GM04504 (cell line): ENCODE measurements around the gene FBXO30.
A peak's percentile ranks its signal among the peaks of the same experiment; 100 is the strongest.

Source experiments
- DNase-seq: peaks from one replicate; pipeline ENCODE4 v3.0.0-alpha.2; 2012; ENCODE audit warnings: low read depth

FBXO30 gene, protein sequence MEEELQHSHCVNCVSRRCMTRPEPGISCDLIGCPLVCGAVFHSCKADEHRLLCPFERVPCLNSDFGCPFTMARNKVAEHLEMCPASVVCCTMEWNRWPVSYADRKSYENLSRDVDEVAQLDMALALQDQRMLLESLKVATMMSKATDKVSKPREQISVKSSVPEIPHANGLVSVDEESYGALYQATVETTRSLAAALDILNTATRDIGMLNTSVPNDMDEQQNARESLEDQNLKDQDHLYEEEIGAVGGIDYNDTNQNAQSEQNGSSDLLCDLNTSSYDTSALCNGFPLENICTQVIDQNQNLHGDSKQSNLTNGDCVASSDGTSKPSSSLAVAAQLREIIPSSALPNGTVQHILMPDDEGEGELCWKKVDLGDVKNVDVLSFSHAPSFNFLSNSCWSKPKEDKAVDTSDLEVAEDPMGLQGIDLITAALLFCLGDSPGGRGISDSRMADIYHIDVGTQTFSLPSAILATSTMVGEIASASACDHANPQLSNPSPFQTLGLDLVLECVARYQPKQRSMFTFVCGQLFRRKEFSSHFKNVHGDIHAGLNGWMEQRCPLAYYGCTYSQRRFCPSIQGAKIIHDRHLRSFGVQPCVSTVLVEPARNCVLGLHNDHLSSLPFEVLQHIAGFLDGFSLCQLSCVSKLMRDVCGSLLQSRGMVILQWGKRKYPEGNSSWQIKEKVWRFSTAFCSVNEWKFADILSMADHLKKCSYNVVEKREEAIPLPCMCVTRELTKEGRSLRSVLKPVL

DNA sequence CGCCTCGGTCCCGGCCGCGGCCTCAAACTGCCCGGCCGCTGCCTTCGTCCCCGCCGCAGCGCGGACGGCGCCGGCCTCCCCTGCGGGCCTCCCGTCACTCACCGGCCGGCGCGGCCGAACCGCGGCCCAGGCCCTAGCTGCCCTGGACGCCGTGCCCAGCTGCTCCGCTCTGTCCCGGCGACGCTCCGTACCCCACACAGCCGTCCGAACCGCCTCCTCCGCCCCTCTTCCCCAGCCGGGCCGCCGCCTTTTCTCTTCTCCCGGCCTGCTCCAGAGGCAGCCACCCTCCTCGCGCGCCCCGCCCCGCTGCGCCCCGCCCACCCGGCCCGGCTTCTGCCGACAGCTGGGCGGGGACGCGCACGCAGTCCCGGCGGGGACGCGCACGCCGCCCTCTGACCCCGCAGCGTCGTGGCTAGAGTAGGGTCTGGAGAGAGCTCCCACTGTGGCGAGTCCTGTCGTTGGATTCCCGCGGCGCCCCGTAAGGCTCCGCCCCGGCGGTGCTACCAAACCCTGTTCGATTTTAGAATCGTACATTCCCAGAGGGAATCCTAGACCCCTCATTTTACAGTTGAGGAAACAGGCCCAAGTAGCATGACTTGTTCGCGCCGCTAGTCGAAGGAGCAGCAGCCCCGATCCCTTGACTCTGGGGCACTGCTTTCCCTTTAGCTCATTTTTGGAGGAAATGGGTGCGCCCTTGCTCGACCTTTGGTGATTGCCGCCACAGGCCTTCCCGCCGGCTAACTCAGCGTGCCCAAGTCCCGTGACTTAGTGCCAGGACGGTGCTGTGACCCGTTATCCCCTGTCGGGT lies at the start of gene FBXO30:
TSS of gene FBXO30 (minus strand) at position 295 of the 808 bp plus-strand sequence. CDS start 8,390 bp downstream, outside the sequence.
- peak; percentile 74 for DNase-seq

GRCh38 chr6:145863988-145864616 lies 49.5 kb upstream of the FBXO30 start:
- DNase-seq, result no peak

- DNase-seq, result no peak
Observed at GRCh38 chr6:145863366-145863765, 48.8 kb upstream of the FBXO30 start.

- no peak for DNase-seq
Observed at GRCh38 chr6:145860562-145860961, 46.0 kb upstream of the FBXO30 start.

DNA sequence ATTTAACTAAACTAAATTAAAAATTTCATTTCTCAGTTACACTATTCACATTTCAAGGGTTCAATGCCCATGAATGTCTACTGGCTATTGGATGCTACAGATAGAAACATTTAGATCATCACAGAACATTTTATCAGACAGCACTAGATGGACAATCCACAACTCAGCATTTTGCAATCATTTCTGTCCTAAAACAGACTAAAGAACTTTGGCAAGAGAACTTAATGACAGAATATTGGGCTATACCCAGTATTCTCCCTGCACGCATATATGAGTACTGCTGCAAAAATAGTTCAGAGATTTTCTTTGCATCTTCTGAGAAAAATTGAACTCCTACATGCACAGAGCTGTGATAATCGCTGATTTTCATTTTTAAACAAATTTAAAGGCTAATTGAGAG lies 36.1 kb upstream of the FBXO30 start:
- DNase-seq, result no peak

- no peak for DNase-seq
Observed at GRCh38 chr6:145848541-145848940, 33.9 kb upstream of the FBXO30 start.

GRCh38 chr6:145845557-145845956 lies 31.0 kb upstream of the FBXO30 start:
- DNase-seq, result no peak

DNA sequence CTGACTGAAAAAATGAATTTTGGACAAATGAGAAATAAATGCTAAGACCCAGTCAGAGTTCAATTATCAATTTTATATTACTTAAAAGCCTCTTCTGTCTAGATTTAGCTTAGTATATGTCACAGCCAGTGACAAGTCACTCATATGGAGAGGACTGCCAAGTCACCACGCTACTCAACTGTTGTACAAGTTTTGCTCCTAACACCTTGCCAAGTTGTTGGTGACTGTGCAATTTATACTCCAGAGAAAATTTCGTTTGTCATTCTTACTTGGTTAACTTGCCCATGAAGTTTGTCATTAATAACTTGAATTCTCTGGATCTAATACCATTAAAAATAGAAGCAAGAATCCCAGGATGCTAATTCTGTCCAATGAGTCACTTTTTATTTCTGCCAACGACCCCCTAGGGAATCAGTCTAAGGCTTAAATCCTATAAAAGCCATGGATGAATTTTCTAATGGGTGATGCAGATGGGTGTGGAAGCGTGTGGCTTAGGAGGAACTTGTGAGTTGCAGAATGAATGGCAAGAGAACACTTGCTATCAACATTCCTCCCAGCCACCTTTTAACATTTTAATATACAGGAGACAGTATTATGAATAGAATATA lies 30.4 kb upstream of the FBXO30 start:
- DNase-seq, result no peak

DNA sequence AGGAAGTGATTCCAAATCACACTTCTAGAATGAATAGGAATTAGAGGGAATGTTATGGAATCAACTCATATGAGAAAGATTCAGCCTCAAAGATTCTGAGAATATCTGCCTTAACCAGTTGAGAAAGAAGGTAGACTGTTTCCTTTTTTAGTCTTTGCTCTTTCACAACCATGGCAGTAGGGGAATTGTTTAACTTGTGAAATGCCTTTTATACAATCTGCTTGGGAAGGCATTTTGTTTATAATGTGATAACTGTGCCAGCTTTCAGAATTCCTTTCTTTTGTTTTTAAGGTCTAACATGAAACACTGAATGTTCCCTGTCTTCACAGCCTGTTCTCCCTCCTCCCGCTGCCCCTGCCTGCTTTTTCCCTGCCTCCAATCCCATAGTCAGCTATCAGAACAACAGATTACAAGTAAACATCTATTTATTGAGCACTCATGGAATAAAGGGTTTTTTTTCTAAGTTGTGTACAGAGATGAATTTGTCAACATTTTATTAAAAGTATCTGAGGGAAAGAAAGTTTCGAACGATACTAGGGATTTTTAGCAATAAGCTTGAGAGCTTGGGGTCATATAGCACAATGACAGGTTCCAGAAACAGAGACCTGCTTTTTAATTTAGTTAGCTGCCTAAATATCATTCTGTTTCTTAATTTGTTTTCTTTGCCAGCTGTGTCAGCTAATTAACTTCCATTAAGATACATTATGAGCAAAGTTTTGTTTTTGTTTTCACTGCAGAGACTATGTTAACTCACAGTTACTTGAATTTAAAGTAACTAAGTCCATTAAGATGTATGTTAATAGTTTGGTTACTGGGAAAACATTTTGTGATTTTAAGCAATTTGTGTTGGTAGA lies 28.3 kb upstream of the FBXO30 start:
- DNase-seq, result no peak

DNA sequence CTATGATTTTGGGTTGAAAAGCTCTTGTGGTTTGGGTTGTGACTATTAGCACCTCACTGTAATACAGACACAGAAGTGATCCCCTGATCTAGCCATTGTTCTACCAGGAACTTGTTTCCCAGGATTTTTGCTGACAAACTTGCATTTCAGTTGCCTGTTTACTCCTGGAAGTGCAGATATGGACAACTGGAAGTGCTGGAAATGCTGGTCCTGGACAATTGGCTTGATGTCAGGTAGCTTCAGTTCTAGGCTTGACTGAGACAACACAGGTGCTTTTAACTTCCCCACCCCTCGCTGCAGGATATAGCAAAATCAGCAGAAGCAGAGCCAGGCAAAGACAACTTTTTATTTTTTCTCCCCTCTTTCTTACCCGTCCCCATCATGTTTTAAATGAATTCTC lies 27.1 kb upstream of the FBXO30 start:
- no peak for DNase-seq

DNA sequence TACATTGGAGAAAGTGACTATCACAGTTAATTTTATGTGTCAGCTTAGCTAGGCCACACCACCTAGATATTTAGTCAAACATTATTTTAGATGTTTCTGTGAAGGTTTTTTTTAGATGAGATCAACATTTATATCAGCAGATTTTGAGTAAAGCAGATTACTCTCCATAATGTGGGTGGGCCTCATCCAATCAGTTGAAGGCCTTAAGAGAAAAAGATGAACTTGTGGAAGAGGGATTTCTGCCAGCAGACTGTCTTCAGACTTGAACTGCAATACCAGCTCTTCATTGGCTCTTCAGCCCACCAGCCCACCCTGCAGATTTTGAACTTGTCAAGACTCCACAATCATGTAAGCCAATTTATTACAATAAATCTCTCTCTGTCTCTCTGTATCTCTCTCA lies 25.1 kb upstream of the FBXO30 start:
- no peak for DNase-seq

GRCh38 chr6:145838305-145838704 lies 23.7 kb upstream of the FBXO30 start:
- DNase-seq, result no peak

DNA sequence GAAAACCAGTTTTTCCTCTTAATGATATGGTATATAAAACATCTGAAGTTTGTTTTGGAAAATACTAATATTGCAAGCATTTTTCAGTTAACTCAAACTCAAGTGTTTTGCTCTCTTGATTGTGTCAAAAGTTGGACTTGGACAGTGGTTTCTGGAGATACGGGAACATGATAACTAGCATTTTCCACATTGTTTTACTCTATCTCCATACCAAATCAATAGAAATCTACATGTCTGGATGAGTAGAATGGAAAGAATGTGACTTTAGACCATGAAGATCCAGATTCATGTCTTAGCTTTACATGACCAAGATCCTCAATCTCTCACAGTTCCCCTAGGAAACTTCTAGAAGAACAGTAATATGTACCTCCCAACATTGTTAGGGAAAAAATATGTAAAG lies 22.2 kb upstream of the FBXO30 start:
- DNase-seq, result no peak

- peak; percentile 29 for DNase-seq
Observed at GRCh38 chr6:145836170-145836569, 21.6 kb upstream of the FBXO30 start.

DNA sequence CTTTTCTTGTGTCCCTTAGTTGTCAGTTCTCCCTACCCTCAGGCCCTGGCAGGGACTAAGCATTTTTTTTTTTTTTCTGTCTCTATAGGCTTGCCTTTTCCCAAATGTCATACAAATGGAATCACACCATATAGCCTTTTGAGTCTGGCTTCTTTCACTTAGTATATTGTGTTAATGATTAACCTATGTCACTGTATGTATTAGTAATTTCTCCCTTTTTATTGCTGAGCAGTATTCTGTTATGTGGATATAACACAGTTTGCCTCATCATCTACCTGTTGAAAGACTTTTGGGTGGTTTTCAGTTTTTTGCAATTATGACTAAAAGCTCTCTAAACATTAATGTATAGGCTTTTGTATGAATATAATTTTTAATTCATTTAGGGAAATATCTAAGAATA lies 16.0 kb upstream of the FBXO30 start:
- DNase-seq, result no peak

DNA sequence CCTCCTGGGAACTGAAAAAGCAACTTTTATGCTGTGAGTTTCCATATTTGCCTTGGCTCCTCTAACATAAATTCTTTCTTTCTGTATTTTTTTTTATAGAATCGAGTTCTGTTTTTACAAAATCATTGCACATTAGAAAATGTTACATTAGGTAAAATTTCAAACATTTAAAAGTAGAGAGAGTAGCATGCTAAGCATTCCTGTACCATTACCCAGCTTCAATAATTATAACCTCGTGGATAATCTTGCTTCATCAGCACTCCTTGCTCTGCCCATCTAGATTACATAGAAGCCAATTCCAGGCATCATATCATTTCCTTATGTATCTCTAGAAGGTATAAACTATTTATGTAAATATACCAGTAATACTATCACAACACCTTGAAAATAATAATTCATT lies 15.4 kb upstream of the FBXO30 start:
- no peak for DNase-seq

DNA sequence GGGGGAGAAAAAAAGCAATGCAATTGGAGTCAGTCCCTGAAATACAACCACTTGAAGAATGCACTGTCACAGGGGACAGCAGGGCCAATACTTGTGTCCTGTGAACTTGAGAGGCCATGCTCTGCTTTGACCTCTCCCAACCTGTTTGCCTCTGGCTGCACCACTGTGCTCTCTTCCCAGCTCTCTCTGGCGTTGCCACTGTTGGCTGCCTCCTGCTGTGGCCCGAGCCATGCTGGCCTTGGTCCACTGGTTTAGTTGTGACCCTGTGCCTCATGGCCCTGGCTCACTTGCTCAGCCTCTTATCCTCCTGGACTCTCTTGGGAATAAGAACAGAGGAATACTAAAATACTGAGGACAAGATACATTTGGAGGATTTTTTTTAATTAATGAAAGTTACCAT lies 14.5 kb upstream of the FBXO30 start:
- no peak for DNase-seq

GRCh38 chr6:145824344-145824743 lies 9.7 kb upstream of the FBXO30 start:
- no peak for DNase-seq

DNA sequence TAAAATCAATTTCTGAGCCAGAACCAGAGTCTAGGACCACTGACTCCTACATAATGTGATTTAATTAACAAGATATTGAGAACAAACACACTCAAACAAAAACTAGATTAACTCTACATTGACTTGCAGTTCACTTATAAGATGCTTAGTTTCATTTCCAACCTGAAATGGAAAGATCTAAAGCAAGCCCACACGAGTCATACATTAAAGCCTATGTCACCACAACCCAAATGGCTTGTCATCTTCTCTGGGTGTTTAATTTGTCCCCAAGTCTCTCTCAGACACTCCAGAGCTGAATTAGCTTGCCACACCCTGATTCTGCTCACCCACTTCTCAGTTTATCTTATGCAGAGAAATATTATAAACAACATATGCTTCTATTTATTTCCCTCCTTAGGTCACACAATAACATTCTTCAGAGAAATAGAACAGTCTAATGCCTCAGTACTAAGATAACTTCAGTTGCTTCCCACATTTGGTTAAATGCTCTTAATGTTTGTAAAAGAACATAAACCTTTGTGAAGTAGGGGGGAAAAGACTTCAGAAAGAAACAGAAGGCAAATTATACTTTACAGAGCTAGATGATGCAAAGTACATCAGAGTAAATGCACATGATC lies 8.8 kb upstream of the FBXO30 start:
- no peak for DNase-seq

DNA sequence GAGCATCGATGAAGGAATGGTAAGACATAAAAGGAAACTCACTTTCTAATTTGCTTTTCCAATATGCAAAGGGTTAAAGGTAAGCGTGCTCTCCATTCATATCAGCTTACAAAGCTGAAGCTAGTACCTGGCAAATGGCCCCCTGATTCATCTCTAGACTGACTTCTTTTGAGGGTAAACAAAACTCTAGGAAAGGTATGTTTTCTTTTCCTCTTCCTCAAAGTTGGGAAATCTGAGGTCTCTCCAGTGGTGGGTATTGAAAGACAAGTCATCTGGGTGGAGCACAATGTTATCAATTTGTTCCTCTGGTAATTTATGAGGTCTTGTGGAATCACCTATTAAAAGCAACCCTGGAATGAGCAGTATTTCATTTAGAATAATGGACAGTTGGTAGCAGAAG lies 7.9 kb upstream of the FBXO30 start:
- no peak for DNase-seq
